AG04450 (cell line): ENCODE results near the gene RRP1B. TPM values are rescaled to one million over a fixed set of nuclear protein-coding genes. Genes with fewer than 3 reads are reported as not detected.
"Not testable (repeated sequence)": the region's sequence is repeated elsewhere in the genome, so short reads cannot be mapped to it uniquely, and the experiment has no call there.

Source experiments
- CTCF ChIA-PET: fragments of 300-600, 350-600 bp; formaldehyde crosslinking; extraction: SDS; loops from one replicate; lab custom pipeline; 2022; ENCODE audit warnings: antibody characterized with exemption, inconsistent platforms; lab: Charles Lee
- POLR2A ChIA-PET: fragments of 350-600 bp; formaldehyde crosslinking; extraction: SDS; loops from one replicate; lab custom pipeline; 2021; ENCODE audit warnings: antibody characterized with exemption, inconsistent platforms; lab: Yijun Ruan, JAX
- DNase-seq: peaks from one replicate; pipeline ENCODE4 v3.0.0-alpha.2; 2011; ENCODE audit warnings: low read depth, low spot score
- H3K27ac ChIP-seq: one replicate; pipeline ENCODE4 v1.5.1; 2012; ENCODE audit warnings: low read depth, low read length, control low read depth
- H3K27me3 ChIP-seq: one replicate; pipeline ENCODE4 v1.6.0; 2012; ENCODE audit warnings: low read length; ENCODE audit not compliant: control insufficient read depth, insufficient read depth
- H3K4me3 ChIP-seq: 2 replicates; pipeline ENCODE4 v1.5.1; 2011; ENCODE audit warnings: mild to moderate bottlenecking, low read depth, low read length, control low read depth
- H3K9me3 ChIP-seq: 2 replicates; pipeline ENCODE4 v1.5.1; 2012; ENCODE audit warnings: low read length; ENCODE audit not compliant: control insufficient read depth, insufficient read depth
- polyA plus RNA-seq: library from polyadenylated mRNA; depleted of rRNA; stranded (reverse); fragments of >200 nt; gene quantifications from 2 replicates; pipeline ENCODE4 v1.2.3, GENCODE V29; 2011
- TF ChIP-seq, protein P1 (sequence below): IDR thresholded peaks from 2 replicates; pipeline ENCODE4 v1.5.1; 2011; ENCODE audit warnings: low read depth, low read length, control low read depth, inconsistent platforms

RRP1B gene
- polyA plus RNA-seq, 1 experiment = 17.4 TPM

DNA sequence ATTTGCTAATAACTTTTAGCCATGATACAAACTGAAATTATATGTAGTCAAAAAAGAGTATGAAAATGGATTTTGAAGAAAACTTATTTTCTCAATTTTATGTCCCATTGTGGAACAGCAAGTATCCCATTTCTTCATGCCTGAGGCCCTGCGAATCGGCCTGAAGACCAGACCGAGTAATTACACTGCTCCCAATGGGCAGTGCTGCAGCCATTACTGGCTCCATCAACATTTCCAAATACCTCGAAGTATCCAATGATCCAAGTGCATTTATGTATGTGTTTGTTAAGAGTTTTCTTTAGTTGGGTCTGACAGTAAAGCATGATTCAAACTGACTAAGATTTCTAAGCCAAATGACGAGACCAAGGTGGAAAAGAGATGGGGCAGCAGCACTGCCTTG lies 44.5 kb upstream of the RRP1B start:
- no peaks in the 10 kb centered on the region for H3K27me3 ChIP-seq
- ChIA-PET CTCF (interaction anchor here (0.6 kb wide), 1 partner anchor 426 kb away, joined by 3 read pairs; no protein-coding TSS in a partner anchor), POLR2A (no interaction called here)
- TF ChIP-seq, protein P1, sequence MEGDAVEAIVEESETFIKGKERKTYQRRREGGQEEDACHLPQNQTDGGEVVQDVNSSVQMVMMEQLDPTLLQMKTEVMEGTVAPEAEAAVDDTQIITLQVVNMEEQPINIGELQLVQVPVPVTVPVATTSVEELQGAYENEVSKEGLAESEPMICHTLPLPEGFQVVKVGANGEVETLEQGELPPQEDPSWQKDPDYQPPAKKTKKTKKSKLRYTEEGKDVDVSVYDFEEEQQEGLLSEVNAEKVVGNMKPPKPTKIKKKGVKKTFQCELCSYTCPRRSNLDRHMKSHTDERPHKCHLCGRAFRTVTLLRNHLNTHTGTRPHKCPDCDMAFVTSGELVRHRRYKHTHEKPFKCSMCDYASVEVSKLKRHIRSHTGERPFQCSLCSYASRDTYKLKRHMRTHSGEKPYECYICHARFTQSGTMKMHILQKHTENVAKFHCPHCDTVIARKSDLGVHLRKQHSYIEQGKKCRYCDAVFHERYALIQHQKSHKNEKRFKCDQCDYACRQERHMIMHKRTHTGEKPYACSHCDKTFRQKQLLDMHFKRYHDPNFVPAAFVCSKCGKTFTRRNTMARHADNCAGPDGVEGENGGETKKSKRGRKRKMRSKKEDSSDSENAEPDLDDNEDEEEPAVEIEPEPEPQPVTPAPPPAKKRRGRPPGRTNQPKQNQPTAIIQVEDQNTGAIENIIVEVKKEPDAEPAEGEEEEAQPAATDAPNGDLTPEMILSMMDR = no peak
- no peak for DNase-seq
- H3K27ac ChIP-seq = no peak overlapping the region
- H3K4me3 ChIP-seq = no peak overlapping the region
- H3K9me3 ChIP-seq = no peaks in the 10 kb centered on the region; the same call in 1 of the 2 replicates

DNA sequence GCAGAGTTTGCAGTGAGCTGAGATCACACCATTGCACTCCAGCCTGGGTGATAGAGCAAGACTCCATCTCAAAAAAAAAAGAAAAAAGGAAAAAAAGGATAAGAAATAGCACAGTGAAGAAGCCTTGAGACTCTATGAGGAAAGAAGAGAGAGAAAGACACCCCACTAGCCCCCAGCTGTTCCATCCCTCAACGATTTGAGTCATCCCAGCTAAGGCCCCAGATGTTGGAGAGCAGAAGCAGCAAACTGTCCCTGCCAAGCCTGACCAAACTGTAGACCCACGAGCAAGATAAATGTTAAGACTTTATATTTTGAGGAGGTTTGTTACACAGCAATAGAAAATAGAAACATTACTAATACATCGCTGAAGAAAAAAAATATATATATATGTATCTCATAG lies 42.5 kb upstream of the RRP1B start:
- H3K9me3 ChIP-seq, POLR2A ChIA-PET, H3K27me3 ChIP-seq, CTCF ChIA-PET, DNase-seq, H3K4me3 ChIP-seq, H3K27ac ChIP-seq: not testable (repeated sequence)

DNA sequence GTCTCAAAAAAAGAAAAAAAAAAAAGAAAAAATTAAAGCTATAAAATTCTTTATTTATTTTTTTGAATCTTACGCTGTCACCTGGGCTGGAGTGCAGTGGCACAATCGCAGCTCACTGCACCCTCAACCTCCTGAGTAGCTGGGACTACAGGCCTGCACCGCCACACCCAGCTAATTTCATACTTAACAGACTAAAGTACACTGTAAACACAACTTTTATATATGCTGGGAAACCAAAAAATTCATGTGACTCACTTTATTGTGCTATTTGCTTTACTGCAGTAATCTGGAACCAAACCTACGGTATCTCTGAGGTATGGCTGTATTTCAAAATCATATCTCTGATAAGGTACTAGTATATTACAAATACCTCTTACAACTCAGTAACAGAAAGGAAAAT lies 40.4 kb upstream of the RRP1B start:
- H3K4me3 ChIP-seq = no peak overlapping the region
- ChIA-PET POLR2A (no interaction called here), CTCF (no interaction called here)
- TF ChIP-seq, protein P1 = no peak
- no peak for DNase-seq
- H3K27me3 ChIP-seq = no peaks in the 10 kb centered on the region
- peaks cover 8% of the 10 kb centered on the region; the same call in 1 of the 2 replicates for H3K9me3 ChIP-seq
- no peak overlapping the region for H3K27ac ChIP-seq

DNA sequence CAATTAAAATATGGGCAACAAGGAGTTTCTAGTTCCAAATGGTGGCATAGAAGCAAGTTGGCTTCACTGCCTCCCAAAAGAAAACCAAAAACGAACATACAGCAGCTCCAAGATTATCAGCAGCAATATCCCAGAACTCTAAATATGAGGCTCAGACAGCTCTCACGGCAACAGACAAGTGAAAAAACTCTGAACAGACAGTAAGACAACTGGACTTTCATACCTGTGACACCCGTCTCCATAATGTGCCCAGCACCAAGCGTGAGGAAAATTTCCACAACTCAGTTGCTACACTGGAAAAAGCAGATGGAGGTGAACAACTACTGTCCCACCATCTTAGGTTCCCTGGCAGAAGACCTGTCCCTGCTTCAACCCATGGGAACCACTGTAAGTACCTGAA lies 40.0 kb upstream of the RRP1B start:
- TF ChIP-seq, protein P1 = no peak
- ChIA-PET CTCF (no interaction called here), POLR2A (no interaction called here)
- no peaks in the 10 kb centered on the region for H3K27me3 ChIP-seq
- no peak for DNase-seq
- peaks cover 8% of the 10 kb centered on the region; the same call in 1 of the 2 replicates for H3K9me3 ChIP-seq
- no peak overlapping the region for H3K27ac ChIP-seq
- no peak overlapping the region for H3K4me3 ChIP-seq

DNA sequence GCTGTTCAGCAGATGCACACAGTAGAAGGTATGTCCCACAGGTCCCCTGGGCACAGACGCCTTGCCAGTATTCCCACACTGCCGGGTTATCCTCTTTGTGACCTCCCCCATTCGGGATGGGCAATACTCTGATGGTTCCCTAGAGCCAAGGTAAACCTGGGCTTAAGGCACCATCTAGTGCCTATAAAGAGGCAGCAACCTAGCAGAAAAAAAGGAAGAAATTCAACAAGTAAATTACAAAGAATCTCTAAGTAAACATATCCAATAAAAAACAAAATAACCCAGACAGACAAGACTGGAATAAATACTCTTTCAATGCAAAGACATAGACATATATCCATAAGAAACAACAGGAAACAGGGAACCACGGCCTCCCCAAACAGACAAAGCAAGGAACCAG lies 39.5 kb upstream of the RRP1B start:
- peaks cover 8% of the 10 kb centered on the region; the same call in 1 of the 2 replicates for H3K9me3 ChIP-seq
- H3K27ac ChIP-seq = no peak overlapping the region
- no peaks in the 10 kb centered on the region for H3K27me3 ChIP-seq
- TF ChIP-seq, protein P1 = peak; percentile 20
- ChIA-PET CTCF (interaction anchor here (0.6 to 1.1 kb wide), 2 partner anchors 21 to 26 kb away, joined by 3 to 4 read pairs; no protein-coding TSS in a partner anchor), POLR2A (no interaction called here)
- H3K4me3 ChIP-seq = no peak overlapping the region
- no peak for DNase-seq
